Measurements from ENCODE around the gene POLRMT. TPM values are rescaled to one million over a fixed set of nuclear protein-coding genes. Genes with fewer than 3 reads are reported as not detected.
A peak's percentile ranks its signal among the peaks of the same experiment; 100 is the strongest.

Gene POLRMT
- polyA plus RNA-seq, 1 experiment, result 15.5 TPM

DNA sequence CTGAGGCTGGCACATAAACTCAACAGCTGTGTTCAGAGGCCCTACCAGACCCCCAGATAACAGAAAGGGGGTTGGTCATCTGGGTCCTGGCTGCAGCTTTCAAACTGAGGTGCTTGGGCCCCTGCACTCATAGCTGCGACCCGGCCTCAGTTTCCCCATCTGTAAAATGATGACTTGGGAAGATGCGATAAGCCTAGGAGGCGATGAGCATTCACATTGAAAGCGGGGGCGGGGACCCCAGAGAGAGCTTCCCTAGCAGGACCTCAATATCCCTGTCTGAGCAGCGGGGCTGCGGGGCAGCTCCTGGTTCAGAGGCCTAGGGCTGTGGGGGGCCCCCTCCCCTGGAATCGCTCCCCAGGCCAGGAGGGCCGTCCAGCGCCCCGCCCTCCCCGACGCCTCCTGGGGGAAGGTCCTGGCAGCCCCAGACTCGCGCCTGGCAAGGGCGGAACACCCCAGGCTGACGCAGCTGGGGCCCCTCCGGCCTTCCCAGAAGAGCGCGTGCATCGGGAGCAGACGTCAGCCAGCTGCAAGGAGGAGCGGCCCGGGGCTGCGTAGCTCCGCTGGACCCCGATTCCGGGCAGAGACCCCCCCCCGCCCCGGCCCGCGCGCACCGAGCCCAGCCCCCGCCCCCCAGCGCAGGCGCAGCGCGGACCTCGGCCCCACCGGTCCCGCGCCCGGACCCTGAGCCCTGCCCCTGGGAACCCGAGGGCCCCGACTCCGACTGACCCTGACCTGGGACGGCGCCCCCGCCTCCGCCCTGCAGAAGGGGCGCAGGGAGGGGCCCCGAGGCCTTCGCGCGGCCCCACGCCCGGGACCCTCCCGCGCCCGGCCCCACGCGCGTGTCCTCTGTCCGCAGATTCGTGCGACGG, 46.3 kb upstream of the POLRMT start:
- CTCF ChIA-PET, result interaction anchor here (0.6 kb wide), 1 partner anchor 64 kb away, joined by 7 read pairs; no protein-coding TSS in a partner anchor
- Histone ChIP-seq H3K9me3 (ENCODE audit: control insufficient read depth, insufficient read depth, low read length) (no peaks in the 10 kb centered on the region; the same call in 1 of the 2 replicates), H3K4me3 (ENCODE audit: low read depth, low read length) (peak overlapping the region; percentile 63), H3K27ac (ENCODE audit: low read depth, low read length) (peak overlapping the region; percentile 70), H3K27me3 (ENCODE audit: control insufficient read depth, insufficient read depth, low read length) (no peaks in the 10 kb centered on the region)
- POLR2A ChIA-PET, result interaction anchor here (0.8 to 1.4 kb wide), 3 partner anchors 8 to 73 kb away, joined by 3 read pairs; no protein-coding TSS in a partner anchor
- DNase-seq (ENCODE audit: low read depth, low spot score), result peak; percentile 48
- TF ChIP-seq, protein P1, sequence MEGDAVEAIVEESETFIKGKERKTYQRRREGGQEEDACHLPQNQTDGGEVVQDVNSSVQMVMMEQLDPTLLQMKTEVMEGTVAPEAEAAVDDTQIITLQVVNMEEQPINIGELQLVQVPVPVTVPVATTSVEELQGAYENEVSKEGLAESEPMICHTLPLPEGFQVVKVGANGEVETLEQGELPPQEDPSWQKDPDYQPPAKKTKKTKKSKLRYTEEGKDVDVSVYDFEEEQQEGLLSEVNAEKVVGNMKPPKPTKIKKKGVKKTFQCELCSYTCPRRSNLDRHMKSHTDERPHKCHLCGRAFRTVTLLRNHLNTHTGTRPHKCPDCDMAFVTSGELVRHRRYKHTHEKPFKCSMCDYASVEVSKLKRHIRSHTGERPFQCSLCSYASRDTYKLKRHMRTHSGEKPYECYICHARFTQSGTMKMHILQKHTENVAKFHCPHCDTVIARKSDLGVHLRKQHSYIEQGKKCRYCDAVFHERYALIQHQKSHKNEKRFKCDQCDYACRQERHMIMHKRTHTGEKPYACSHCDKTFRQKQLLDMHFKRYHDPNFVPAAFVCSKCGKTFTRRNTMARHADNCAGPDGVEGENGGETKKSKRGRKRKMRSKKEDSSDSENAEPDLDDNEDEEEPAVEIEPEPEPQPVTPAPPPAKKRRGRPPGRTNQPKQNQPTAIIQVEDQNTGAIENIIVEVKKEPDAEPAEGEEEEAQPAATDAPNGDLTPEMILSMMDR (IDR thresholded peaks at IDR 0.05; ENCODE audit: low read depth, low read length), result no peak

DNA sequence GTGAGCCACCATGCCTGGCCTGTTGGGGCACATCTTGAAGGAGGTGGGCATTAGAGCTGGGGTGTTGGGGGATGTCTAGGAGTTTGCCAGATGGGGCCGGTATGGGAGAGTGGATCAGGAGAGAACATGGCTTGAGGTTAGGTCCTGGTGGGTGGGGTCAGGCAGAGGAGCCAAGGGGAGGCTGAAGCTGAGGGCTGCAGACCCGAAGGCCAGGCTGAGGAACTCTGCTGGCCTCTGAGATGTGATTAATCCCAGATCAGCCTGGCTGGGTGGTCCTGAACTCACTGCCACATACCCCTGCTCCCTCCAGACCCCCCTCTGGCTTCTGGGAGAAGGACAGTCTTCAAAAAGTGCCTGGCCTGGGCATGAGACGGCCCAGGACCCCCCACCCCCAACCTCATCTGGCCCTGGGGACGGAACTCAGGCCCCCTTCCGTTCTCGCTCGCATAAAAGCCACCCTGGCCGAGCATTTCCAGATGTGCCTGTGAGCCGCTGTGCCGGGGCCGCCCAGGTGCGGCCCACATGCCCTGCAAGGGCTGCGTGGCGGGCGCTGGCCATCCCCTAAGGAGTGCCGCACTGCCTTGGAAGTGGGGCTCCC, 45.6 kb upstream of the POLRMT start:
- H3K27ac ChIP-seq (ENCODE audit: low read depth, low read length), result peak overlapping the region; percentile 70
- no peaks in the 10 kb centered on the region; the same call in 1 of the 2 replicates for H3K9me3 ChIP-seq (ENCODE audit: control insufficient read depth, insufficient read depth, low read length)
- no peaks in the 10 kb centered on the region for H3K27me3 ChIP-seq (ENCODE audit: control insufficient read depth, insufficient read depth, low read length)
- POLR2A ChIA-PET, result interaction anchor here (0.8 to 1.4 kb wide), 2 partner anchors 9 to 40 kb away, joined by 3 read pairs; no protein-coding TSS in a partner anchor
- CTCF ChIA-PET, result no interaction called here
- TF ChIP-seq, protein P1 (IDR thresholded peaks at IDR 0.05; ENCODE audit: low read depth, low read length), result no peak
- DNase-seq (ENCODE audit: low read depth, low spot score), result no peak
- H3K4me3 ChIP-seq (ENCODE audit: low read depth, low read length), result peak overlapping the region; percentile 63

DNA sequence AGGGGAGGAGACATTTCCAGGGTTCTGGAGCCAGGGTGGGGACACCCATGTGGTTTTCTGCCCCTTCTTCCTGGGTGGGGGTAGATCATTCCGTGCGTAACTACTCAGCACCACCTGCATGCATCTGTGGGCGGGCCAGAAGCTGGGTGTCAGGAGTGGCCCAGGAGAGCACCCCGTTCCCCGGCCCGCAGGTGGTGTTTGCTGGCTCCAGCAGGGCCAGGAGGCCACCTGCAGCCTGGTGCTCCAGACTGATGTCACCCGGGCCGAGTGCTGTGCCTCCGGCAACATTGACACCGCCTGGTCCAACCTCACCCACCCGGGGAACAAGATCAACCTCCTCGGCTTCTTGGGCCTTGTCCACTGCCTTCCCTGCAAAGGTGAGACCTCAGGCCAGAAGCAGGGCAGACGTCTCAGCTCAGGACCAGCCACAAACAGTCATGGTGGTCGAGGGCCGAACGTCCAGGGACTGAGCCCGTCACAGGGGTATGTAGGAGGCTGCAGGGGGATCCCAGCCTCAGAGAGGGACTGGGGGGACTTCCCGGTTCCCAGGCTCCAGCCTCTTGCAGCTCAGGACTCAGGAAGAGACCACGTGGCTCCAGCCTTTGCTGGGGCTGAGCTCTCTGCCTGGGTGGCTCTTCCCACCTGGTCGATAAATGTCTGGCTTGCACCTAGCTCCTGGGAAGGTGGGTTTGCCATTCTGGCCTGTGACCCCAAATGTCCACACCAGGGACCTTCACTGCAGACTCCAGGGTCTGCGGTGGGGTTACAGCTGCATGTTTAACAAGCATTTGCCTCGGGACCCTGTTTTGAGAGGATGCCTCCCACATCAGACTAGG, 44.5 kb upstream of the POLRMT start:
- ChIA-PET CTCF (interaction anchor here (0.7 kb wide), 1 partner anchor 99 kb away, joined by 4 read pairs; no protein-coding TSS in a partner anchor), POLR2A (interaction anchor here (0.6 kb wide), 1 partner anchor 75 kb away, joined by 3 read pairs; no protein-coding TSS in a partner anchor)
- TF ChIP-seq, protein P1 (IDR thresholded peaks at IDR 0.05; ENCODE audit: low read depth, low read length), result no peak
- no peaks in the 10 kb centered on the region for H3K27me3 ChIP-seq (ENCODE audit: control insufficient read depth, insufficient read depth, low read length)
- DNase-seq (ENCODE audit: low read depth, low spot score), result no peak
- H3K9me3 ChIP-seq (ENCODE audit: control insufficient read depth, insufficient read depth, low read length), result no peaks in the 10 kb centered on the region; the same call in 1 of the 2 replicates
- H3K27ac ChIP-seq (ENCODE audit: low read depth, low read length), result peak overlapping the region; percentile 21
- H3K4me3 ChIP-seq (ENCODE audit: low read depth, low read length), result peak overlapping the region; percentile 75

DNA sequence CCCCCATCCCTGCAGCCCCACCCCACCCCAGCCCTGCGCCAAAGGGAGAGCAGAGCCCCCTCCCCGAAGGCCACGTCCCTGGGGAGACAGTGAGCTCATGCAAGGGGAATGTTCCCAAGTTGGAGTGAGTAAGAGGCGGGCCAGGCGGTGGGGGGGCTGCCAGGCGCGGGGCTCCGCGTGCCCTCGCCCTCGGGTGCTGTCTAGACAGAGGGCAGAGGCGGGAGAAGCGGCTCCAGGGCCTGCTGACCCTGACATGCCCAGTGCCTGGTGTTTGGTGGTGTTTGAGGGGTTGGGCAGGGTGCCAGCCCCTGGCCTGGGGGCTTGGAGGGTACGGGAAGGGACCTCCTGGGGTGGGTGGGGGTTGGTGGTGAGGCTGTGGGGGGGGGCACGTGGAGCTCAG, 43.9 kb upstream of the POLRMT start:
- DNase-seq (ENCODE audit: low read depth, low spot score), result peak; percentile 18

More for the DNA sequence above, 43.9 kb upstream of the POLRMT start:
- H3K27ac ChIP-seq (ENCODE audit: low read depth, low read length), result peak overlapping the region; percentile 61
- TF ChIP-seq, protein P1 (IDR thresholded peaks at IDR 0.05; ENCODE audit: low read depth, low read length), result no peak
- no peaks in the 10 kb centered on the region; the same call in 1 of the 2 replicates for H3K9me3 ChIP-seq (ENCODE audit: control insufficient read depth, insufficient read depth, low read length)
- H3K27me3 ChIP-seq (ENCODE audit: control insufficient read depth, insufficient read depth, low read length), result no peaks in the 10 kb centered on the region
- ChIA-PET POLR2A (interaction anchor here (0.6 to 1.4 kb wide), 4 partner anchors 14 to 125 kb away, joined by 3 to 7 read pairs (median 4); partner anchors contain the start of gene RNF126), CTCF (interaction anchor here (0.7 kb wide), 1 partner anchor 98 kb away, joined by 4 read pairs; no protein-coding TSS in a partner anchor)
- H3K4me3 ChIP-seq (ENCODE audit: low read depth, low read length), result peak overlapping the region; percentile 75
